ENCODE results near the gene CD7.

The CD7 gene

DNA sequence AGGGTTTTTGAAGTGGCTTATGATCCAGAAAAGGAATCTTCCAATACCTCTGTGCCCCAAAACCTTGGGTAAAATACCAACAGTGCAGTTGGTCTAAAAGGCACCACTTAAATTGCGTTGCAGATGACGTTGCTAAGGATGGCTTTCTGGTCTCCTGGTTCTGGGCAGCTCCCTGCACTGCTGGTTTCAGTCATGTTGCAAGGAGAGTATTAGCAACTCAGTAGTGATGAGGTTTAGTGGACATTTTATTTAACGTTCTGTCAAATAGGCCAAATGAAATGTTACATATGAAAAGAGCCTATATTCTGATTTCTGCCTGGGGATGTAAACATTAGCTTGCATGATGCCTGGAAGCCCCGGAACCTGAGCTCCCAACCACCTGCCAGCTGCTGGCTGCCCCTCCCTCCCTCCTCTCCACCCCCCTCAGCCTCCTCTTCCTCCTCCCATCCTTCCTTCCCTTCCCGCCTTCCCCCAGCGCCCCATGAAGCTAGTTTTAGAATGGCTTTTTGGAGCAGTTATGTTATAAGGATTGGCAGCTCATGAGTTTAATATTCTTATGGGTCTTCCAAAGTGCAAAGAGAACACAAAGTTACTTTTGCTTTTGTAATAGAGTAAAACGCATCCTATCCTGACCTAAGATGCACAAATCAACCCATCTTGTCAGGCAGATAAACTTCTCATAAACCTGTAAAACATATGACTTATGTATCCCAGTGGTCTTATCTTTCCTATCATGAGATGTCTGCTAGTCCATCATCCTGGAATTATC lies 20.7 kb downstream of the CD7 start:
- Histone ChIP-seq H3K27ac (ENCODE audit: extremely low read depth, low read depth, low read length) (peak overlapping the region; percentile 33; the same call in 1 of the 2 replicates), H3K4me3 (ENCODE audit: low read depth, low read length) (no peak overlapping the region), H3K9me3 (ENCODE audit: control insufficient read depth, insufficient read depth, low read depth, low read length) (no peaks in the 10 kb centered on the region), H3K36me3 (ENCODE audit: control insufficient read depth in 2 of 2, insufficient read depth in 1 of 2, low read length in 2 of 2) (no peaks in the 10 kb centered on the region), H3K4me1 (ENCODE audit: control insufficient read depth, insufficient read depth, low read length) (peaks cover 13% of the 10 kb centered on the region)
- ChIA-PET POLR2A (interaction anchor here (0.6 to 3.4 kb wide), 3 partner anchors 16 to 38 kb away, joined by 3 to 15 read pairs (median 7); partner anchors contain the start of gene CSNK1D), CTCF (interaction anchor here (0.7 to 1.4 kb wide), 3 partner anchors 22 to 46 kb away, joined by 3 to 6 read pairs (median 4); no protein-coding TSS in a partner anchor)
- 0 out of 2 replicates have a peak, but pooled peaks have one; percentile 10 for TF ChIP-seq KLF9 (tag by site-specific recombination; IDR thresholded peaks at IDR 0.05; ENCODE audit: low read depth)
- peak; percentile 34; the same call in 1 of the 2 replicates for TF ChIP-seq GLIS1 (tag by site-specific recombination; IDR thresholded peaks at IDR 0.05)
- no peak for TF ChIP-seq ZNF624 (tag by site-specific recombination; IDR thresholded peaks at IDR 0.05)
- TF ChIP-seq, protein P1, sequence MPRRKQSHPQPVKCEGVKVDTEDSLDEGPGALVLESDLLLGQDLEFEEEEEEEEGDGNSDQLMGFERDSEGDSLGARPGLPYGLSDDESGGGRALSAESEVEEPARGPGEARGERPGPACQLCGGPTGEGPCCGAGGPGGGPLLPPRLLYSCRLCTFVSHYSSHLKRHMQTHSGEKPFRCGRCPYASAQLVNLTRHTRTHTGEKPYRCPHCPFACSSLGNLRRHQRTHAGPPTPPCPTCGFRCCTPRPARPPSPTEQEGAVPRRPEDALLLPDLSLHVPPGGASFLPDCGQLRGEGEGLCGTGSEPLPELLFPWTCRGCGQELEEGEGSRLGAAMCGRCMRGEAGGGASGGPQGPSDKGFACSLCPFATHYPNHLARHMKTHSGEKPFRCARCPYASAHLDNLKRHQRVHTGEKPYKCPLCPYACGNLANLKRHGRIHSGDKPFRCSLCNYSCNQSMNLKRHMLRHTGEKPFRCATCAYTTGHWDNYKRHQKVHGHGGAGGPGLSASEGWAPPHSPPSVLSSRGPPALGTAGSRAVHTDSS (tag by site-specific recombination; IDR thresholded peaks at IDR 0.05), result peak; percentile 76
- TF ChIP-seq, protein P2, sequence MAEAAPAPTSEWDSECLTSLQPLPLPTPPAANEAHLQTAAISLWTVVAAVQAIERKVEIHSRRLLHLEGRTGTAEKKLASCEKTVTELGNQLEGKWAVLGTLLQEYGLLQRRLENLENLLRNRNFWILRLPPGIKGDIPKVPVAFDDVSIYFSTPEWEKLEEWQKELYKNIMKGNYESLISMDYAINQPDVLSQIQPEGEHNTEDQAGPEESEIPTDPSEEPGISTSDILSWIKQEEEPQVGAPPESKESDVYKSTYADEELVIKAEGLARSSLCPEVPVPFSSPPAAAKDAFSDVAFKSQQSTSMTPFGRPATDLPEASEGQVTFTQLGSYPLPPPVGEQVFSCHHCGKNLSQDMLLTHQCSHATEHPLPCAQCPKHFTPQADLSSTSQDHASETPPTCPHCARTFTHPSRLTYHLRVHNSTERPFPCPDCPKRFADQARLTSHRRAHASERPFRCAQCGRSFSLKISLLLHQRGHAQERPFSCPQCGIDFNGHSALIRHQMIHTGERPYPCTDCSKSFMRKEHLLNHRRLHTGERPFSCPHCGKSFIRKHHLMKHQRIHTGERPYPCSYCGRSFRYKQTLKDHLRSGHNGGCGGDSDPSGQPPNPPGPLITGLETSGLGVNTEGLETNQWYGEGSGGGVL (tag by site-specific recombination; IDR thresholded peaks at IDR 0.05), result peak; percentile 84
- TF ChIP-seq ZBTB20 (tag by site-specific recombination; IDR thresholded peaks at IDR 0.05), result peak; percentile 38; the same call in 1 of the 2 replicates
- no peak for TF ChIP-seq BCL11A (tag by site-specific recombination; IDR thresholded peaks at IDR 0.05; ENCODE audit: low read depth)

DNA sequence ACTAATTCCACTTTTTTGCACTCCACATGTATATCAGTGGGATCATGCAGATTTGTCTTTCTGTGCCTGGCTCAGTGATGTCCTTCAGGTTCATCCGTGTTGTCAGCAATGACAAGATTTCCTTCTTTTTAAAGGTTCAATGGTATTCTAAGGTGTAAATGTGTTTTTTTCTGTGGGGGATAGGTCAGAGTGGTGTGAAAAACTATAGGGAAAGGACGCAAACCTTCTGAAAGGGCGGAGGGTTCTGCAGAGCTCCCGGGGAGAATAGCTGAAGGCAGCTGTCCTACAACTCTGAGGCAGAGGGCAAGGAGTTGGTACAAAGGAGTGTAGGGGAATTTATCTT lies 22.0 kb downstream of the CD7 start:
- no peaks in the 10 kb centered on the region for H3K36me3 ChIP-seq (ENCODE audit: control insufficient read depth in 2 of 2, insufficient read depth in 1 of 2, low read length in 2 of 2)
- TF ChIP-seq ZNF366 (tag by site-specific recombination; conservative IDR thresholded peaks at IDR 0.05), result no peak
- no peak for TF ChIP-seq ZNF292 (tag by site-specific recombination; IDR thresholded peaks at IDR 0.05; ENCODE audit: borderline replicate concordance, low read depth)
- no peak for TF ChIP-seq ZNF530 (tag by site-specific recombination; IDR thresholded peaks at IDR 0.05; ENCODE audit: low read depth)
- TF ChIP-seq SALL2 (tag by site-specific recombination; IDR thresholded peaks at IDR 0.05; ENCODE audit: borderline replicate concordance), result no peak
- TF ChIP-seq ZNF341 (tag by site-specific recombination; IDR thresholded peaks at IDR 0.05; ENCODE audit: low read depth), result no peak
- no peak for TF ChIP-seq ZNF138 (tag by site-specific recombination; IDR thresholded peaks at IDR 0.05; ENCODE audit: borderline replicate concordance)
- no peak for TF ChIP-seq ZNF677 (tag by site-specific recombination; IDR thresholded peaks at IDR 0.05)
- TF ChIP-seq ZNF585B (tag by site-specific recombination; IDR thresholded peaks at IDR 0.05), result no peak
- TF ChIP-seq KLF8 (tag by site-specific recombination; IDR thresholded peaks at IDR 0.05), result no peak
- TF ChIP-seq ZNF747 (tag by site-specific recombination; IDR thresholded peaks at IDR 0.05), result no peak
- no peak for TF ChIP-seq ZNF654 (tag by site-specific recombination; IDR thresholded peaks at IDR 0.05; ENCODE audit: low read depth)
- no peak for TF ChIP-seq ZNF302 (tag by site-specific recombination; IDR thresholded peaks at IDR 0.05; ENCODE audit: low read depth)
- no peak overlapping the region for H3K27ac ChIP-seq (ENCODE audit: extremely low read depth, low read depth, low read length)
- peaks cover 13% of the 10 kb centered on the region for H3K4me1 ChIP-seq (ENCODE audit: control insufficient read depth, insufficient read depth, low read length)
- ChIA-PET CTCF (no interaction called here), POLR2A (interaction anchor here (0.7 kb wide), 1 partner anchor 243 kb away, joined by 5 read pairs; no protein-coding TSS in a partner anchor)
- no peaks in the 10 kb centered on the region for H3K9me3 ChIP-seq (ENCODE audit: control insufficient read depth, insufficient read depth, low read depth, low read length)
- H3K4me3 ChIP-seq (ENCODE audit: low read depth, low read length), result no peak overlapping the region

All from HEK293 (cell line).